ENCODE measurements around the gene RAB3B.

GRCh38 chr1:51859735-51860134 lies 130.8 kb downstream of the RAB3B start:
- TF ChIP-seq, protein P1, sequence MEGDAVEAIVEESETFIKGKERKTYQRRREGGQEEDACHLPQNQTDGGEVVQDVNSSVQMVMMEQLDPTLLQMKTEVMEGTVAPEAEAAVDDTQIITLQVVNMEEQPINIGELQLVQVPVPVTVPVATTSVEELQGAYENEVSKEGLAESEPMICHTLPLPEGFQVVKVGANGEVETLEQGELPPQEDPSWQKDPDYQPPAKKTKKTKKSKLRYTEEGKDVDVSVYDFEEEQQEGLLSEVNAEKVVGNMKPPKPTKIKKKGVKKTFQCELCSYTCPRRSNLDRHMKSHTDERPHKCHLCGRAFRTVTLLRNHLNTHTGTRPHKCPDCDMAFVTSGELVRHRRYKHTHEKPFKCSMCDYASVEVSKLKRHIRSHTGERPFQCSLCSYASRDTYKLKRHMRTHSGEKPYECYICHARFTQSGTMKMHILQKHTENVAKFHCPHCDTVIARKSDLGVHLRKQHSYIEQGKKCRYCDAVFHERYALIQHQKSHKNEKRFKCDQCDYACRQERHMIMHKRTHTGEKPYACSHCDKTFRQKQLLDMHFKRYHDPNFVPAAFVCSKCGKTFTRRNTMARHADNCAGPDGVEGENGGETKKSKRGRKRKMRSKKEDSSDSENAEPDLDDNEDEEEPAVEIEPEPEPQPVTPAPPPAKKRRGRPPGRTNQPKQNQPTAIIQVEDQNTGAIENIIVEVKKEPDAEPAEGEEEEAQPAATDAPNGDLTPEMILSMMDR (IDR thresholded peaks at IDR 0.05; ENCODE audit: low read length): no peak
- no peak for TF ChIP-seq EZH2 (IDR thresholded peaks at IDR 0.05; ENCODE audit: borderline replicate concordance, low read length)
